Mesenchymal stem cell (in vitro differentiated cells and primary cell): Measurements from ENCODE around the gene NTN4.

Source experiments
- DNase-seq: peaks from one replicate; pipeline ENCODE4 v3.0.0-alpha.2; 2013
- H2AFZ ChIP-seq: one replicate; pipeline ENCODE4 v1.6.1; 2013; ENCODE audit warnings: low read depth, mild to moderate bottlenecking, control low read depth, inconsistent platforms, low read length, moderate library complexity
- H2AK5ac ChIP-seq: 2 replicates; pipeline ENCODE4 v1.6.1; 2013; ENCODE audit warnings: low read length, moderate library complexity, mild to moderate bottlenecking, inconsistent platforms; ENCODE audit not compliant: severe bottlenecking
- H2BK120ac ChIP-seq: one replicate; pipeline ENCODE4 v1.6.1; 2013; ENCODE audit warnings: low read depth, mild to moderate bottlenecking, inconsistent platforms, low read length, moderate library complexity
- H2BK12ac ChIP-seq, 2 experiments: one replicate each; pipeline ENCODE4 v1.6.1; 2013; ENCODE audit warnings: inconsistent platforms in 2 of 2, low read length in 2 of 2, mild to moderate bottlenecking in 2 of 2, moderate library complexity in 2 of 2, control low read depth in 1 of 2
- H2BK15ac ChIP-seq: one replicate; pipeline ENCODE4 v1.6.1; 2013; ENCODE audit warnings: mild to moderate bottlenecking, low read depth, inconsistent platforms; ENCODE audit not compliant: poor library complexity, severe bottlenecking
- H2BK5ac ChIP-seq: 2 replicates; pipeline ENCODE4 v1.6.1; 2013; ENCODE audit warnings: low read depth, mild to moderate bottlenecking, low read length, control low read depth, inconsistent platforms; ENCODE audit not compliant: poor library complexity, severe bottlenecking
- H3K14ac ChIP-seq, 2 experiments: one replicate each; pipeline ENCODE4 v1.6.1; 2013; ENCODE audit warnings: inconsistent platforms in 2 of 2, low read length in 2 of 2, control low read depth in 1 of 2, mild to moderate bottlenecking in 1 of 2, moderate library complexity in 1 of 2
- H3K18ac ChIP-seq, 2 experiments: one replicate each; pipeline ENCODE4 v1.6.1; 2013; ENCODE audit warnings: inconsistent platforms in 2 of 2, low read length in 2 of 2, control low read depth in 1 of 2, low read depth in 1 of 2, mild to moderate bottlenecking in 1 of 2
- H3K23ac ChIP-seq, 2 experiments: one replicate each; pipeline ENCODE4 v1.6.1; 2013; ENCODE audit warnings: inconsistent platforms in 2 of 2, low read length in 2 of 2, mild to moderate bottlenecking in 2 of 2, moderate library complexity in 2 of 2, control low read depth in 1 of 2
- H3K27ac ChIP-seq: 2 replicates; pipeline ENCODE4 v1.5.1; 2013; ENCODE audit warnings: mild to moderate bottlenecking, moderate library complexity, low read length, control low read depth, inconsistent platforms; ENCODE audit not compliant: poor library complexity, severe bottlenecking
- H3K27me3 ChIP-seq, 2 experiments: 2 replicates each; pipeline versions ENCODE4 v1.6.1 to v1.7.0; 2013; ENCODE audit warnings: low read length in 2 of 2, mild to moderate bottlenecking in 2 of 2, moderate library complexity in 2 of 2, control low read depth in 1 of 2, inconsistent platforms in 1 of 2; ENCODE audit not compliant: control insufficient read depth in 1 of 2, insufficient read depth in 1 of 2
- H3K36me3 ChIP-seq, 2 experiments: 2 replicates each; pipeline versions ENCODE4 v1.6.1 to v1.7.0; 2013; ENCODE audit warnings: low read length in 2 of 2, control low read depth in 1 of 2, inconsistent platforms in 1 of 2, low read depth in 1 of 2, mild to moderate bottlenecking in 1 of 2; ENCODE audit not compliant: insufficient read depth in 2 of 2, control insufficient read depth in 1 of 2
- H3K4ac ChIP-seq, 2 experiments: one replicate each; pipeline ENCODE4 v1.6.1; 2013; ENCODE audit warnings: inconsistent platforms in 2 of 2, low read length in 2 of 2, mild to moderate bottlenecking in 2 of 2, moderate library complexity in 2 of 2, control low read depth in 1 of 2, low read depth in 1 of 2
- H3K4me1 ChIP-seq: 2 replicates; pipeline ENCODE4 v1.6.1; 2013; ENCODE audit warnings: low read depth, low read length, control low read depth; ENCODE audit not compliant: control insufficient read depth, insufficient read depth
- H3K4me2 ChIP-seq: 2 replicates; pipeline ENCODE4 v1.6.1; 2013; ENCODE audit warnings: low read length, mild to moderate bottlenecking, inconsistent platforms; ENCODE audit not compliant: poor library complexity, severe bottlenecking
- H3K4me3 ChIP-seq, 2 experiments: 2 replicates each; pipeline versions ENCODE4 v1.5.1 to v1.7.0; 2013; ENCODE audit warnings: low read length in 2 of 2, mild to moderate bottlenecking in 2 of 2, control low read depth in 1 of 2, low read depth in 1 of 2; ENCODE audit not compliant: insufficient read depth in 1 of 2
- H3K79me1 ChIP-seq: replicated peaks from 2 replicates; pipeline ENCODE4 v1.6.1; 2013; ENCODE audit warnings: mild to moderate bottlenecking, control low read depth, low read length, inconsistent platforms; ENCODE audit not compliant: poor library complexity, severe bottlenecking
- H3K9ac ChIP-seq: 2 replicates; pipeline ENCODE4 v1.7.0; 2013; ENCODE audit warnings: mild to moderate bottlenecking, low read length, moderate library complexity
- H3K9me3 ChIP-seq: 2 replicates; pipeline ENCODE4 v1.7.0; 2013; ENCODE audit warnings: mild to moderate bottlenecking, low read length; ENCODE audit not compliant: control insufficient read depth
- H4K8ac ChIP-seq: one replicate; pipeline ENCODE4 v1.6.1; 2013; ENCODE audit warnings: inconsistent platforms, mild to moderate bottlenecking, low read length, moderate library complexity
- H4K91ac ChIP-seq: one replicate; pipeline ENCODE4 v1.6.1; 2013; ENCODE audit warnings: mild to moderate bottlenecking, low read length, inconsistent platforms
- WGBS: methylation state at CpG from one replicate; pipeline ENCODE4 v1.1.7; 2013; ENCODE audit warnings: mixed read lengths; 5-methylcytosine and 5-hydroxymethylcytosine counted together

The NTN4 gene

GRCh38 chr12:95720146-95720545 lies 70.4 kb downstream of the NTN4 start:
- no peak overlapping the region for H4K8ac ChIP-seq
- H3K18ac ChIP-seq: no peak overlapping the region

DNA sequence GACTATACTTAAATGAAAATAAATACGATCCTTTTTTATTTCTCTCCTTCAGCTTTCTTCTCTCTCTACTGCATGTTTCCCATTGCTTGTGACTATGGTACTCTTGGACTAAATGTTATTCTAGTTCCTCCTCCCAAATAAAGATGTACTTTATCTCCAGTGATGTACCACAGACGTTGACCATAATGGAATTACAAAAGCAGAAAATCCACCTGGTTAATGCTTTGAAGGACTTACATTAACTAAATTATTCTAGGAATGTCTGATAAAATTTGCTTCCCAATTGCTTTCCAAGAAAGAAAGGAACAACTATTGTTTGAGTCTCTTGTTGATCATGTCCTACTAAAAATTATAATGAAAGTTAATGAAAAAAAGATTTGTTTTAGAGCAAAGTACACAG lies 71.8 kb downstream of the NTN4 start:
- H3K18ac ChIP-seq: no peak overlapping the region
- H3K9me3 ChIP-seq: no peaks in the 10 kb centered on the region
- no peak overlapping the region for H2BK15ac ChIP-seq
- no peak overlapping the region for H2BK5ac ChIP-seq
- WGBS: 86% methylated on average over 1 of the region's 2 CpGs
- H2AK5ac ChIP-seq: no peak overlapping the region
- no peak overlapping the region for H3K14ac ChIP-seq
- H3K4me1 ChIP-seq: peaks cover 10% of the 10 kb centered on the region
- no peak overlapping the region for H4K91ac ChIP-seq
- H3K27me3 ChIP-seq: no peaks in the 10 kb centered on the region
- H3K9ac ChIP-seq: no peak overlapping the region
- H3K27ac ChIP-seq: no peak overlapping the region
- H3K4ac ChIP-seq: no peak overlapping the region
- H3K36me3 ChIP-seq: peaks cover 0 to 4% of the 10 kb centered on the region in 2 experiments
- DNase-seq: no peak
- H4K8ac ChIP-seq: no peak overlapping the region
- H2AFZ ChIP-seq: no peak overlapping the region
- H2BK12ac ChIP-seq: no peak overlapping the region
- H2BK120ac ChIP-seq: no peak overlapping the region
- H3K4me3 ChIP-seq: no peak overlapping the region
- H3K23ac ChIP-seq: no peak overlapping the region
- no peak overlapping the region for H3K4me2 ChIP-seq
- H3K79me1 ChIP-seq: peaks cover 7% of the 10 kb centered on the region

More at GRCh38 chr12:95720146-95720545, 70.4 kb downstream of the NTN4 start:
- H2BK120ac ChIP-seq: no peak overlapping the region
- H3K23ac ChIP-seq: no peak overlapping the region
- no peak overlapping the region for H4K91ac ChIP-seq
- WGBS: 79% methylated on average over 4 of the region's 4 CpGs
- peaks cover 6% of the 10 kb centered on the region for H3K79me1 ChIP-seq
- H2BK12ac ChIP-seq: no peak overlapping the region
- no peak for DNase-seq
- no peak overlapping the region for H3K4me3 ChIP-seq
- peaks cover 10% of the 10 kb centered on the region for H3K4me1 ChIP-seq
- no peak overlapping the region for H3K9ac ChIP-seq
- H3K4ac ChIP-seq: no peak overlapping the region
- H2BK15ac ChIP-seq: no peak overlapping the region
- H3K27ac ChIP-seq: no peak overlapping the region
- no peak overlapping the region for H3K4me2 ChIP-seq
- H3K36me3 ChIP-seq: peaks cover 0 to 4% of the 10 kb centered on the region in 2 experiments
- no peak overlapping the region for H3K14ac ChIP-seq
- H2AFZ ChIP-seq: no peak overlapping the region
- no peak overlapping the region for H2BK5ac ChIP-seq
- no peaks in the 10 kb centered on the region for H3K9me3 ChIP-seq
- H2AK5ac ChIP-seq: no peak overlapping the region
- H3K27me3 ChIP-seq: no peaks in the 10 kb centered on the region

DNA sequence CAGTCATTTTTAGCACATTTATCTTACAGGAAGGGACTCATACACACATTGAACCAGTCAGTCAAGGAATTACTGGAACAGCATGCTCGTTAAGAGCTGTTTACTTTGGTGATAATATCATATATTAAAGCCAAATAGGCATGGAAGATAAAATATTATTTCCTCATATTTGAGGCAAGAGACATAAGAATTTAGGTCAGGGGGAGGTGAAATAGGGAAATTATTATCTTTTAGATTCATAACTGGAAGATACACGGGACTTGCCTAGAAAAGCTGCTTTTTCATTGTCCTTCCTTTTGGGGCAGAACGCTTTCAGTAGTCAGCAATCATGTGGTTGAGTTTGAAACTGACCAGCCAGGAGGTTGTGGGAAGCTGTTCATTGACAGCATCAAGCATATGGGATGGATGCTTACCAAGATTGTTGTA lies 72.5 kb downstream of the NTN4 start:
- Histone ChIP-seq H3K4me2 (no peak overlapping the region), H3K23ac (no peak overlapping the region), H3K14ac (no peak overlapping the region), H3K18ac (no peak overlapping the region), H3K27ac (peak overlapping the region; percentile 65), H3K4me1 (peaks cover 7% of the 10 kb centered on the region), H3K27me3 (no peaks in the 10 kb centered on the region), H2AFZ (no peak overlapping the region), H3K9ac (no peak overlapping the region), H3K79me1 (peaks cover 7% of the 10 kb centered on the region), H3K4ac (no peak overlapping the region), H3K36me3 (peaks cover 0 to 6% of the 10 kb centered on the region in 2 experiments), H3K4me3 (no peak overlapping the region), H2BK5ac (no peak overlapping the region), H2BK120ac (no peak overlapping the region), H2BK12ac (no peak overlapping the region), H4K8ac (no peak overlapping the region), H2AK5ac (peak overlapping the region; percentile 61), H4K91ac (no peak overlapping the region), H2BK15ac (no peak overlapping the region), H3K9me3 (no peaks in the 10 kb centered on the region)
- no peak for DNase-seq
- WGBS: 90% methylated on average over 2 of the region's 3 CpGs

DNA sequence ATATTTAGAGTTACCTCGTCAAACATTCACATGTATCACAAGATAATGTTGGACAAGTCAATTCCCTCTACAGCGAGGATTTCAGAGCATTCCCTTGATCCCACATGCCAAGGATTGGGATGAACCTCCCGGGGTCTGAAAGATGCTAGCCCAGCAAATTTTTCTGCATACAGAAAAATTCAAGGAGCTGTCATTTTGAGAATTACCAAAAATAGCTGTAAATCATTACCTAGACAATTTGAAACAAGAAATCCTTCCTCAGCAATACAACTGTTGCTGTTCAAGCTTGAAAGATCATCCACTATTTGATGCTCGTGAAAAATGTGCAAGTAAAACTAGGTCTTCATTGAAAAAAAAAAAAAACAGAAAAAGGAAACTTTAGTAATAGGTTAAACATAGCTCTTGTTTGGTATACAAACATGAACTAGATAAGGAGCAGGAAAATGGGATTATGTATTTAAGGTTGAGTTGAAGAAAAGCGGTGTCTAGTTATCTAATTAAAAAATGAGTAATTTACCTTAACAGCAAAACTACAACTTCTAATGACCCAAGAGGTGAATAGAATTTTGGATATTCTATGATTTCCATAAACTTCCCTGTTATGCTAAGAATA lies 73.1 kb downstream of the NTN4 start:
- no peak overlapping the region for H3K23ac ChIP-seq
- peaks cover 0 to 9% of the 10 kb centered on the region in 2 experiments for H3K36me3 ChIP-seq
- no peak for DNase-seq
- peaks cover 4% of the 10 kb centered on the region for H3K4me1 ChIP-seq
- no peak overlapping the region for H2AK5ac ChIP-seq
- no peaks in the 10 kb centered on the region for H3K9me3 ChIP-seq
- no peak overlapping the region for H3K18ac ChIP-seq
- no peak overlapping the region for H3K4ac ChIP-seq
- H2BK120ac ChIP-seq: no peak overlapping the region
- H3K27me3 ChIP-seq: no peaks in the 10 kb centered on the region
- H3K4me3 ChIP-seq: no peak overlapping the region
- H3K9ac ChIP-seq: no peak overlapping the region
- no peak overlapping the region for H2AFZ ChIP-seq
- no peak overlapping the region for H2BK5ac ChIP-seq
- no peak overlapping the region for H3K14ac ChIP-seq
- H2BK12ac ChIP-seq: no peak overlapping the region
- peak overlapping the region; percentile 65 for H3K27ac ChIP-seq
- H3K79me1 ChIP-seq: peaks cover 7% of the 10 kb centered on the region
- H4K8ac ChIP-seq: no peak overlapping the region
- no peak overlapping the region for H4K91ac ChIP-seq
- 91% methylated on average over 3 of the region's 5 CpGs for WGBS
- no peak overlapping the region for H2BK15ac ChIP-seq
- no peak overlapping the region for H3K4me2 ChIP-seq
